Stimulated activated CD4-positive, alpha-beta T cell treated with anti-CD3 and anti-CD28 coated beads, TNF-alpha, amount 100 ng/mL, for 4 hours (primary cell): Measurements from ENCODE around the gene IFNA10.
A peak's percentile ranks its signal among the peaks of the same experiment; 100 is the strongest.
"Not testable (repeated sequence)": the region's sequence is repeated elsewhere in the genome, so short reads cannot be mapped to it uniquely, and the experiment has no call there.

Experiments used
- DNase-seq, 3 experiments: peaks; one replicate each; pipeline ENCODE4 v3.0.0-alpha.2; 2020; ENCODE audit warnings: low read depth in 3 of 3

The IFNA10 gene

DNA sequence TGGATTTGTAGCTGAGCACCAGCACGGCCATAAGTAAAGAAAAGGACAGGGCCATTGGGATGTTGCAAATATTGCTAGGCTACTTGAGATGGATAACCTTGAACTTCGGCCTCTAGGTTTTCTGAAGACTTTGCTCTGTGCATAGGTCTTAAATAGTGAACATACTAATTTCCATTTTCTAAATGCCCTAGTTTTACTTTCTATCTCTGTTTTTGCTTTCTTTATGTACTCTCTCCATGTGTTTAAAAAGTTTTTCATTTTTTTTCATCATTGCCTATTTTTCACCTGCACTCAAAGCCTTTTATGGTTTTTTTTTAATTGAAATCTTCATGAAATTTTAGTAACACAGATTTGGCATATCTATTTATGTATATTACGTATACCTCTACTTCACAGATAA lies at the start of gene IFNA10:
TSS of gene IFNA10 (minus strand) at position 101 of the 400 bp plus-strand sequence. CDS start at position 55, 46 bp downstream.
- not testable (repeated sequence) for DNase-seq

DNA sequence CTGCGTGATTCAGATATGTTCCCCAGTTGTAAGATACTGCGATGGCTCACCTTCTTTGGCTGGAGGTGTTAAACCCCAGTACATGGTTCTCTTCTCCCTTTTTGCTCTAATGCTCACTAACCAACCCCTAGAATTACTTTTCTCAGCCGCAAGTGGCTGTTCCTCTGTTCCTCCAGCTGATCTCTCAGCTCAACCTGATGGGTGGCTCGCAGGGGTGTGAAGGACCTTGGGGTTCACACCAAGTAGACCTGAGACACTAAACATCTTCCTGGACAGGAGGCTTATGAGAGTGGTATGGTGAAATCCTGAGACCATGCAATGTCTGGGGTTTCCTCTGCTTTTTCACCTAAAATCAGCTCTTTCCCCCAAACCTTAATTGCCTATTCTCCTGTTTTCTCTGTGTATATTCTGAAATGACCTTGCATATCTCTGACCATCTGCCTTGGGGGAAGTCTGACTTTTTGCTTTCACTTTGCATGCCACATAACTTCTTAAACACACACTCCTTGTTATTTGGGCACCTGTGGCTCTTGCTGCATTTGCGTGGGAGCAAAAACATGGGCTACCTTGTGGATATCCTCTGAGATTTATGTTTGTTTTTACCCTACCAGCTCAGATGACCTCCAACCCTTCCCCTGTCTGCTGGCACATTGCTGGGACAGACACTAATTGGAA lies 48.7 kb upstream of the IFNA10 start:
- no peak for DNase-seq

DNA sequence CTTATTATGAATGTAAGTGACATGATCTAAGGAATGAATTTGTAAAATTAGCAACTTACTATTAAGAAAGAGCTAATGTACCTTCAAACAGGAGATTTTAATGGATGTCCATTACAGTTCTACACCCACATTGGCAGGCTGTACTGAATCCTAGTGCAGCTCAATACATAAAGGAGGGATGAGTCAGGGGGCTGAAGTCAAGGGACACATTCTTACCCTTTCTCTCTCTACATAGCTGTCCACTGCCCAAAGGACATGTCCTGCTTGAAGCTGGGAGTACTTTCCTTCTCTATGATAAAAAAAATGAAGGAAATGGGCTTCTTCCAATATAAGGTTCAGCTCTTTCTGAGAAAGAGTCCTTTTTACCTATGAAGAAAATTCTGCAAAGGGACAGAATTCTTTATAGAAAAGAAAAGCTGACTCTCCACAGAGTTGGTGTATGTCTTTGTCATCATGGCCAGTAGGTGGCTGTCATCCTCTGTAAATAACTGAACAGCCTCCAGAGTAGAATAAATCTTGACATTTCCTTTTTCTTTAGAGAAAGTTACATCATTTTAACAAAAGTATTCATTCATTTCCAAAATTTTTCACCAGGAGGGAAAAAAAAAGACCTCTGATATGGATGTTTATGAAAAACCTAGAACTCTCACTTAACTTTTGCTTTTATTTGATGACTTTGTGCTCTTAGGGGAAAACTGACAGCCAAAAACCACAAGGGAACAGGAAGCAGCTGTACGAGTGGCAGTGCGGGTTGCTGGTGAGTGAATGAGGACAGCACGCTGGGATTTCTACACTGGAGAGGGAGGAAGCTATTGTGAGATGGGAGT lies 46.0 kb upstream of the IFNA10 start:
- DNase-seq = no peak

DNA sequence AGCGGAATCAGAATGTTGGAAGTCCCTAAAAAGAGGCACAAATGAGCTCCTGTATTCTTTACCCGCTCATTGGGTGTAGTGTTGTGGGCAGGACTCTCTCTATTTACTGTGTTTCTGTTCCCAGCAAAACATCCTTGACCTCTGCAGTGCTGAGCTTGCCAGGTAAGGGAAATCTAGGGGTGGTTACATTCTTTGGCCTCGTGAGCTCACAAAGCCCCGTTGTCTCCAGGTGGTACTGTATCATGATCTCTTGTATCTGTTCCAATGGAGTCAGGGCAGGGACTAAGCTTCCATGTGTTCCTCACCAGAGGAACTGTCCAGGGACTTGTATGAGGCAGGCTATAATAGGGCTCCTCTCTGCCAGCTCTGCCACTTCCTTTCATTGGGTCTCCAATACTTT lies 44.7 kb upstream of the IFNA10 start:
- DNase-seq = no peak

DNA sequence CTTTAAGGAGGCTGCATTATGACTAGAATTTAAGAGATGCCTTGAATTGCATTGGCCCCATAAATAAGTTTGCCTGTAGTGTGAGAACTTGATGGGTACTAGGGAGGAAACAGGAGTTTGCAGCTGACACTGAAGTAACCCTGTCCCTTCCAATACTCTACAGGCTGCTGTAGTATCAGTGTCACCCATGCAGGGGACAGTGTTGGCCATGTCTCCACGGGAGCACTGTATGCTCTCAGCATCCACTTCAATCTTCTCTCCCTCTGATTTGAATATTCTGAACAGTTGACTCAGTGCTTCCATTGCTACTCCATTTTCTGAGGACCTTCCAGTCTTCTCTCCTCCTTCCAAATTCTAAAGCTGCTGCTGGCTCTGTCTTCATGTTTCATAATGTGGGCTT lies 44.2 kb upstream of the IFNA10 start:
- DNase-seq = no peak

DNA sequence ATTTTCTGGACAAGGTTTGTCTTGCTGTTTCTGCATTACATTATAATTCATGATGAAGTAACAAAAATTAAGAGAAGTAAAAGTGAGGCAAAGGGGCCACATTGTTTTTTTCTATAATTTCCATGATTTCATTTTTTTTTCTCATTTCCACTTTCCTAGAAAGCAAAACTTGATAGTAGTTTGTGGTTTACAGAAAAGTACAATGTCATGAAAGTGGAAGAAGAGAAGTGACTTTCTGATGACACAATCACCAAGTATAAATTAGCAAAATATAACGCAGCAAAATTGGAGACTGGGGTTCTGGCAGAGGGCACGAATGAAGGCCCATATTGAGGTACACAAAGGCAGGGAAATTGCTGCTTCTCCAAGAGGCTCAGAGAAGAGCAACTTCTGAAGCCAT lies 37.9 kb upstream of the IFNA10 start:
- no peak for DNase-seq

DNA sequence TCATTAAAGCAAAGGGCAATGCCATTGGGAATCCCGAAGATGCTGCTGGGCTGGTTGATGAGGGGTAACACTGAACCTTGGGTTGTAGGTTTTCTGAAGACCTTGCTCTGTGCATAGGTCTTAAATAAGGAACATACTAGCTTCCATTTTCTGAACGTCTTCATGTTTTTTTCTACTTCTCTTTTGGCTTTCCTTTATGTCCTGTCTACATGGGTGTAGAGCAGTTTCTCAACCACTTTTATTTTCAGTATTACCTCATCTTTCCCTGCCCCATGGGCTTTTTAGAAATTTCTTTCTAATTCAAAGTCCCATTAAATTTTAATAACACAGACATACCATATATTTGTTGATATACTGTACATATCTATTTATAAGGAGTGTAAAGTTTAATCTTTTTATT lies 33.0 kb upstream of the IFNA10 start, which contains the start of gene IFNA14:
TSS of gene IFNA14 (minus strand) at position 95 of the 400 bp plus-strand sequence. CDS start at position 25, 70 bp downstream.
- DNase-seq = no peak

DNA sequence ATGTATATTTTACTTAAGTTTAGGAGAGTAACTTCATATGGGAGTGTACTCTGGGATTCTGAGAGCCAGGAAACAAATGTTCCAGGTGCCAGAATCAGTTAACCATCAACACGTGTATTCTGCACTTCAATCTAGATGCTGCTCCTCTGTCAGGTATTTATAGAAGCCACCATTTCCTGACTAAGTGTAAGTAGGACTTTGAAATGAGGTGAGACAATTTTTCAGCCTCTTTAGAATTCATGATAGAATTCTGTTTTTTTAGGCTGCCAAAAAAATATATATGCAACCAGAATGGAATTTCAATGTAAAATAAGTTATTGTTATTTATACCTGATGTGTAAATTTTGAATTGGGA lies 29.4 kb upstream of the IFNA10 start:
- not testable (repeated sequence) for DNase-seq

DNA sequence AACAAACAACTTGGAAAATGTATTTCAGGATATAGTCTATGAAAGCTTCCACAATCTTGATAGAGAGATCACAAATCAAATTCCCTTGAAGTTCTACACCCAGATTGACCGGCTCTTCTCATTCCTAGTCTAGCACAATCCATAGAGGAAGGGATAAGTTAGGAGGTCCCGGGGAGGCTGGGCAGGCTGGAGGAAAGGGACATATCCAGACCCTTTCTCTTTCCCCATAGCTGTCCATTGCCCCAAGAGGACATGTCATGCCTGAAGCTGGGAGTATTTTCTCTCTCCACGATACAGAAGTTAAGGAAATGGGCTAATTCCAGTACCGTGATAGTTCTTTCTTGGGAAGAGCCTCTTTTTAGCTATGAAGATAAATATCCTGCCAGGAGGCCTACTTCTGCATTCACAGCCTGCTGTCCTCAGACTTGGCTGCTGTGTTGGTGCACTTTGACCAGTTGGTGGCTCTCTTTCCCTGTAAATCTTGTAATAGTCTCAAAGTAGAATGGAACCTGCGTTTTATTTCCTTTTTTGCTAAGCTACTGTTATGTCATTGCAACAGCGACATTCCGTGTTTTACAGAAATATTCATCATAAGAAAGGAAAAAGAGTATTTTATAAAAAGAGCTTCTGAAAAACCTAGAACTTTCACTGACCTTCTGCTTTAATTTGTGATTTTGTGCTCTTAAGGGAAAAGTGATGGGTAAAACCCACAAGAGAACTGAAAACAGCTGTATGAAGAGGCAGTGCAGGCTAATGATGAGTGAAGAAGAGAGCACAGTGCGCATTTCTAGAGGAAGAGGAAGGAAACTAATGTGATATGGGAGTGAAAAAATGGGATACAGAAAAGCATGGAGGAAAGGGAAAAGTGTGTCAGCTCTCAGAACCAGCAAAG lies 28.8 kb upstream of the IFNA10 start:
- peak in 1 of 3 experiments; percentile 4 for DNase-seq

DNA sequence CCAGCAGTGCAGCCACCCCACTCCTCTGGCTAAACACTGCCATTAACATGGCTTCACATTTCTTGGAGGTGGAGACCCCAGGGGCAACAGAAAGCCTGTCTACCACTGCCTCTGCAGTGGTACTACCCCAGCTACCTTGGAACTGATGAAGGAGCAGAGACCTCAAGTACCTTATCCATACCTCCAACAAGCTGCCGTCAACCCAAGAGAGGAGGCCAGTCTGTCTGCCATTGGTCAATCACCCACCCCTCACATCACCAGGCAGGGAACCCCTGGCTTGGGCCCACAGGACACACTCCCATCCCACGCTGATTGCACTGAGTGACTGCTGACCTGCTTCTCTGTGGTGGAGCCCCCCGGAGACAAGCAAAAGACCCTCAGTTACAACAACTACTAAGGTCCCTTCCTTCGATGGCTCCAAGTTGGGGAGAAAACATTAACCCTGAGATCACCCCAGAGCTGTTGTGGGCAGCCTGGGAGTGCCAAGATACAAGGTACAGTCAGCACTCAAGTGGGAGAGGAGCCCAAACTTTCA lies 27.3 kb upstream of the IFNA10 start:
- no peak for DNase-seq

DNA sequence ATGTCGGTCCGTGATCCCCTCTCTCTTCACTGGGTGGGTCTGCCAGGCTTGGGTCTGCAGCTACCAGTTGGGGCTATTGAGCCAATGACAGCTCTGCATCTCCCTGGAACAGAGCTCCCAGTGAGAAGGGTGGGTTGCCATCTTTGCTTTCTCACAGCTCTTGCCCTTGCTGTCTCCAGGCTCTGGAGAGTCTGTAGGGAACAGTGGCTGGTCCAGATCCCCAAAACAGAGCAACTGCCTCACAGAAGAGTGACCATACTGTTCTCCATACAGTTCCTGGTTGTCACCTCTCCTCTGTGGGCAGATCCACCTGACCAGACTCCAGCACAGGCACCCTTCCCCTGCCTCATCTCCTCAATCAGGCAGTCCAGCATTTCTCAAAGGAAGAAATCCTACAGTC lies 26.3 kb upstream of the IFNA10 start:
- no peak for DNase-seq

DNA sequence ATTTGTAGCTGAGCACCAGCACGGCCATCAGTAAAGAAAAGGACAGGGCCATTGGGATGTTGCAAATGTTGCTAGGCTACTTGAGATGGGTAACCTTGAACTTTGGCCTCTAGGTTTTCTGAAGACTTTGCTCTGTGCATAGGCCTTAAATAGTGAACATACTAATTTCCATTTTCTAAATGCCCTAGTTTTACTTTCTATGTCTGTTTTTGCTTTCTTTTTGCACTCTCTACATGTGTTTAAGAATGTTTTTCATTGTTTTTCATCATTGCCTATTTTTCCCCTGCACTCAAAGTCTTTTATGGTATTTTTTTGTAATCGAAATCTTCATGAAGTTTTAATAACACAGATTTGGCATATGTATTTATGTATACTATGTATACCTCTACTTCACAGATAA lies 21.2 kb upstream of the IFNA10 start, which contains the start of gene IFNA17:
TSS of gene IFNA17 (minus strand) at position 101 of the 400 bp plus-strand sequence. CDS start at position 52, 49 bp downstream.
- DNase-seq = no peak

DNA sequence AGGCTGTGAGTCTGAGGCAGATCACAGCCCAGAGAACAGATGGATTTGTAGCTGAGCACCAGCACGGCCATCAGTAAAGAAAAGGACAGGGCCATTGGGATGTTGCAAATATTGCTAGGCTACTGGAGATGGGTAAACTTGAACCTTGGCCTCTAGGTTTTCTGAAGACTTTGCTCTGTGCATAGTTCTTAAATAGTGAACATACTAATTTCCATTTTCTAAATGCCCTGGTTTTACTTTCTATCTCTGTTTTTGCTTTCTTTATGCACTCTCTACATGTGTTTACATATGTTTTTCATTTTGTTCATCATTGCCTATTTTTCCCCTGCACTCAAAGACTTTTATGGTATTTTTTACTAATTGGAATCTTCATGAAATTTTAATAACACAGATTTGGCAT lies 10.3 kb upstream of the IFNA10 start, which contains the start of gene IFNA16:
TSS of gene IFNA16 (minus strand) at position 101 of the 400 bp plus-strand sequence. CDS start at position 95, 6 bp downstream.
- DNase-seq = not testable (repeated sequence)

DNA sequence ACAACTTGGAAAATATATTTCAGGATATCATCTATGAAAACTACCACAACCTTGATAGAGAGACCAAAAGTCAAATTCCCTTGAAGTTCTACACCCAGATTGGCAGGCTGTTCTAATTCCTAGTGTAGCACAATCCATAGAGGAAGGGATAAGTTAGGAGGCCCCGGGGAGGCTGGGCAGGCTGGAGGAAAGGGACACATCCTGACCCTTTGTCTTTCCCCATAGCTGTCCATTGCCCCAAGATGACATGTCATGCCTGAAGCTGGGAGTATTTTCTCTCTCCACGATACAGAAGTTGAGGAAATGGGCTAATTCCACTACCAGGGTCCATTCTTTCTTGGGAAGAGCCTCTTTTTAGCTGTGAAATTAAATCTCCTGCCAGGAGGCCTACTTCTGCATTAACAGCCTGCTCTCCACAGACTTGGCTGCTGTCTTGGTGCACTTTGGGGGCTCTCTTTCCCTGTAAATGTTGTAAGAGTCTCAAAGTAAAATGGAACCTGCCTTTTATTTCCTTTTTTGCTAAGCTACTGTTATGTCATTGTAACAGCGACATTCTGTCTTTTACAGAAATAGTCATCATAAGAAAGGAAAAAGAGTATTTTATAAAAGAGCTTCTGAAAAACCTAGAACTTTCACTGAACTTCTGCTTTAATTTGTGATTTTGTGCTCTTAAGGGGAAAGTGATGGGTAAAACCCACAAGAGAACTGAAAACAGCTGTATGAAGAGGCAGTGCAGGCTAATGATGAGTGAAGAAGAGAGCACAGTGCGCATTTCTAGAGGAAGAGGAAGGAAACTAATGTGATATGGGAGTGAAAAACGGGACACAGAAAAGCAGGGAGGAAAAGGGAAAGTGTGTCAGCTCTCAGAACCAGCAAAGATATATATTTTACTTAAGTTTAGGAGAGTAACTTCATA lies 6.7 kb upstream of the IFNA10 start:
- DNase-seq = not testable (repeated sequence)

DNA sequence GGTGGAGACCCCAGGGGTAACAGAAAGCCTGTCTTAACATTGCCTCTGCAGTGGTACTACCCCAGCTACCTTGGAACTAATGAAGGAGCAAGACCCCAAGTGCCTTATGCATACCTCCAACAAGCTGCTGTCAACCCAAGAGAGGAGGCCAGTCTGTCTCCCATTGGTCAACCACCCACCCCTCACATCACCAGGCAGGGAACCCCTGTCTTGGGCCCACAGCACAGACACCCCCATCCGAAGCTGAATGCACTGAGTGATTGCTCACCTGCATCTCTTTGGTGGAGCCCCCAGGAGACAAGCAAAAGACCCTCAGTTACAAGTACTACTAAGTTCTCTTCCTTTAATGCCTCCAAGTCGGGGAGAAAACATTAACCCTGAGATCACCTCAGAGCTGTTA lies 5.2 kb upstream of the IFNA10 start:
- not testable (repeated sequence) for DNase-seq

DNA sequence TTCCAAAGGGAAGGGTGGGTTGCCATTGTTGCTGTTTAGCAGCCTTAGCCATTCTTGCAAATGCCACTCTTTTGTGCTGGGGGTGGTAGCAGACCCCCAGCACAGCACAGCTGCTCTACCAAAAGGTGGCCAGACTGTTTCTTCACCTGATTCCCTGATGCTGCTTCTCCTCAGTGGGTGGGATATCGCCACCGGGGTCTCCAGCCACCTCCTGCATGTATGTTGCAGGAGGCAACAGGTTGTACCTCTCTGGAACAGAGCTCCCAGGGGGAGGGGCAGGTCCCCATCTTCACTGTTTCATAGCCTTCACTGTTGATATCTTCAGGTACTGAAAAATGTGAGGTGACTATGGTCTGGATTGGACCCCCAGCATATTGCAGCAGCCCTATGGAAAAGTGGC lies 3.8 kb upstream of the IFNA10 start:
- not testable (repeated sequence) for DNase-seq

DNA sequence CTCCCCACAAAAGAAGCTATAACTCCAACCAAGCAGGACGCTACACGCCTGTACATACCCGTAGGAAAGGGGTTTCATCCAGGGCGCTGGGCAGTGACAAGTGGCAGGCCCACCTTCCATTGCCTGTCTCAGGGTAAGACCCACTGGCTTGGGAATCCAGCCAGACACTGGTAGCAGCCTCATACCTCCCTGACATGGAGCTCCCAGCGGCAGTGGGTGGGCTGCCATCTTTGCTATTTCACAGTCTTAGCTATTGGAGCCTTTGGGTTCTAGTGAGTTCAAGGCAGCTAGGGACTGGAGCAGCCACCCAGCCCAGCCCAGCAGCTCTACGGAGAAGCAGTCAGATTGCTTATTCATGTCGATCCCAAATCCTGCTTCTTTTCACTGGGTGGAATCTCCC lies 3.4 kb upstream of the IFNA10 start:
- DNase-seq = no peak

DNA sequence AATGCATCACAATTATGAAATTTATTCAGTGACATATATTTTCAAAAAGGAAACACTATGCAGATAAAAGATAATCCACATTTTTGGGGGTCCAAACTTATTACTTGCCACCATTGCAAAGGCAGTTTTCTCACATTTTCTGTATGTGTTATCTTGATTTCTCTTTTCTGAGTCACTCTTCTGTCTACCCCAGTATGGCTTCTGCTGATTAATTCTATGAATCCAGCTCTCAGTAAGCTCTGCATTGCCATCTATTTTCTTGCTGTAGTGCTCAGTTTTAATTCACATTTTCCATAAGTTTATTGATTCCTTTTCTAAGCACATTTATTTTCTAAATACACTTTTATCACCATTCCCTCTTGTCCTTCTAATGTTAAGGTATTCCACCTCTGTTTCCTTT lies 1.7 kb downstream of the IFNA10 start:
- DNase-seq = no peak

DNA sequence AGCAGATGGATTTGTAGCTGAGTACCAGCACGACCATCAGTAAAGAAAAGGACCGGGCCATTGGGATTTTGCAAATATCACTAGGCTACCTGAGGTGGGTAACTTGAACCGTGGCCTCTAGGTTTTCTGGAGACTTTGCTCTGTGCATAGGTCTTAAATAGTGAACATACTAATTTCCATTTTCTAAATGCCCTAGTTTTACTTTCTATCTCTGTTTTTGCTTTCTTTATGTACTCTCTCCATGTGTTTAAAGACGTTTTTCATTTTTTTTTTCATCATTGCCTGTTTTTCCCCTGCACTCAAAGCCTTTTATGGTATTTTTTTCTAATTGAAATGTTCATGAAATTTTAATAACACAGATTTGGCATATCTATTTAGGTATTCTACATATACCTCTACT lies 4.8 kb downstream of the IFNA10 start, which contains the start of gene IFNA7:
TSS of gene IFNA7 (minus strand) at position 101 of the 400 bp plus-strand sequence. CDS start at position 61, 40 bp downstream.
- DNase-seq = not testable (repeated sequence)
